GM23338 (cell line): ENCODE measurements around the gene COG7. TPM values are rescaled to one million over a fixed set of nuclear protein-coding genes. Genes with fewer than 3 reads are reported as not detected.

Experiments used
- ATAC-seq: fragments of 200-7000 bp; cut with Tn5 transposase; 3 replicates; pipeline ENCODE4 v1.9.1; 2020
- DNase-seq: peaks from one replicate; pipeline ENCODE4 v3.0.0-alpha.2; 2015; ENCODE audit warnings: low spot score
- H2AFZ ChIP-seq: fragments of 200-600 bp; sonication (generic); 2 replicates; pipeline ENCODE4 v1.8.0; 2016; ENCODE audit warnings: antibody characterized with exemption, mild to moderate bottlenecking, moderate library complexity
- H3F3A ChIP-seq: fragments of 200-600 bp; sonication (generic); replicated peaks from 2 replicates; pipeline ENCODE4 v1.8.0; 2017; ENCODE audit warnings: antibody characterized with exemption, mixed run types, low read depth
- H3K27ac ChIP-seq: fragments of 200-600 bp; sonication (generic); 2 replicates; pipeline ENCODE4 v1.6.1; 2016; ENCODE audit warnings: low read depth
- H3K27me3 ChIP-seq: fragments of 200-600 bp; sonication (generic); 2 replicates; pipeline ENCODE4 v1.8.0; 2016; ENCODE audit warnings: mild to moderate bottlenecking, mixed run types, moderate library complexity; ENCODE audit not compliant: insufficient read depth
- H3K36me3 ChIP-seq: fragments of 200-600 bp; sonication (generic); 2 replicates; pipeline ENCODE4 v1.8.0; 2016; ENCODE audit warnings: mild to moderate bottlenecking; ENCODE audit not compliant: insufficient read depth
- H3K4me1 ChIP-seq: fragments of 200-600 bp; sonication (generic); 2 replicates; pipeline ENCODE4 v1.8.0; 2016; ENCODE audit warnings: mild to moderate bottlenecking, moderate library complexity; ENCODE audit not compliant: insufficient read depth
- H3K4me2 ChIP-seq: fragments of 200-600 bp; sonication (generic); 2 replicates; pipeline ENCODE4 v1.7.1; 2017; ENCODE audit warnings: mixed run types
- H3K4me3 ChIP-seq: fragments of 200-600 bp; sonication (generic); 2 replicates; pipeline ENCODE4 v1.6.1; 2016; ENCODE audit warnings: mixed run types
- H3K79me2 ChIP-seq: fragments of 200-600 bp; sonication (generic); replicated peaks from 2 replicates; pipeline ENCODE4 v1.8.0; 2017; ENCODE audit warnings: mild to moderate bottlenecking; ENCODE audit not compliant: insufficient read depth
- H3K9me2 ChIP-seq: fragments of 200-600 bp; sonication (generic); 2 replicates; pipeline ENCODE4 v1.8.0; 2017; ENCODE audit not compliant: insufficient read depth
- H4K20me1 ChIP-seq: fragments of 200-600 bp; sonication (generic); replicated peaks from 2 replicates; pipeline ENCODE4 v1.8.0; 2017; ENCODE audit warnings: mild to moderate bottlenecking; ENCODE audit not compliant: insufficient read depth
- H3K27ac Mint-ChIP-seq: 2 replicates; pipeline ENCODE4 v1.8.0; 2020; ENCODE audit warnings: inconsistent platforms, mild to moderate bottlenecking, moderate library complexity, mixed read lengths
- H3K27me3 Mint-ChIP-seq: 3 replicates; pipeline ENCODE4 v1.8.0; 2022; ENCODE audit warnings: low read depth, mild to moderate bottlenecking, moderate library complexity, mixed read lengths, inconsistent platforms; ENCODE audit not compliant: insufficient read depth, poor library complexity
- H3K36me3 Mint-ChIP-seq: 3 replicates; pipeline ENCODE4 v1.8.0; 2021; ENCODE audit warnings: low read depth, mild to moderate bottlenecking, inconsistent platforms, moderate library complexity, mixed read lengths
- H3K4me1 Mint-ChIP-seq: 3 replicates; pipeline ENCODE4 v1.8.0; 2020; ENCODE audit warnings: mild to moderate bottlenecking, inconsistent platforms, mixed read lengths
- H3K4me3 Mint-ChIP-seq: 3 replicates; pipeline ENCODE4 v1.8.0; 2021; ENCODE audit warnings: moderate library complexity, mild to moderate bottlenecking, inconsistent platforms, mixed read lengths
- H3K9me3 Mint-ChIP-seq: 3 replicates; pipeline ENCODE4 v1.8.0; 2020; ENCODE audit warnings: moderate library complexity, mild to moderate bottlenecking, inconsistent platforms, mixed read lengths
- CREB1 ChIP-seq: fragments of 250-450 bp; sonication (Bioruptor Pico); IDR thresholded peaks from 2 replicates; pipeline ENCODE4 v1.5.0; 2020; ENCODE audit warnings: low read depth, mild to moderate bottlenecking, moderate library complexity
- CTCF ChIP-seq, 2 experiments: fragments of 200-600 bp in 1 of 2; sonication (generic) in 1 of 2; conservative IDR thresholded peaks; 2 replicates each; pipeline versions ENCODE4 v1.5.1 to v1.6.1; 2016 to 2017; ENCODE audit warnings: antibody characterized with exemption in 2 of 2, low read depth in 2 of 2, mild to moderate bottlenecking in 2 of 2, moderate library complexity in 1 of 2
- ETS1 ChIP-seq: IDR thresholded peaks from 2 replicates; pipeline ENCODE4 v1.6.1; 2016; ENCODE audit warnings: antibody characterized with exemption
- EZH2 ChIP-seq: fragments of 200-600 bp; sonication (generic); IDR thresholded peaks from one replicate; pipeline ENCODE4 v1.8.0; 2017; ENCODE audit warnings: antibody characterized with exemption, mild to moderate bottlenecking, low read depth; ENCODE audit not compliant: unreplicated experiment
- EZH2phosphoT487 ChIP-seq: fragments of 200-600 bp; sonication (generic); IDR thresholded peaks from one replicate; pipeline ENCODE4 v1.8.1; 2018; ENCODE audit warnings: antibody characterized with exemption; ENCODE audit not compliant: unreplicated experiment
- NANOG ChIP-seq: IDR thresholded peaks from 2 replicates; pipeline ENCODE4 v1.6.1; 2016; ENCODE audit warnings: antibody characterized with exemption, borderline replicate concordance
- POLR2AphosphoS5 ChIP-seq: IDR thresholded peaks from 2 replicates; pipeline ENCODE4 v1.6.1; 2016; ENCODE audit warnings: antibody characterized with exemption, low read depth
- REST ChIP-seq: IDR thresholded peaks from one replicate; pipeline ENCODE4 v1.6.1; 2018; ENCODE audit warnings: antibody characterized with exemption; ENCODE audit not compliant: unreplicated experiment
- STAT1 ChIP-seq: IDR thresholded peaks from one replicate; pipeline ENCODE4 v1.6.1; 2016; ENCODE audit warnings: antibody characterized with exemption; ENCODE audit not compliant: unreplicated experiment
- ZNF114 ChIP-seq: fragments of 250-450 bp; sonication (Bioruptor Pico); IDR thresholded peaks from 2 replicates; pipeline ENCODE4 v1.5.0; 2020; ENCODE audit warnings: mild to moderate bottlenecking, moderate library complexity
- ZNF331 ChIP-seq: fragments of 250-450 bp; sonication (Bioruptor Pico); IDR thresholded peaks from 2 replicates; pipeline ENCODE4 v1.5.0; 2020; ENCODE audit warnings: low read depth, mild to moderate bottlenecking, moderate library complexity
- ZNF462 ChIP-seq: fragments of 250-450 bp; sonication (Bioruptor Pico); IDR thresholded peaks from 2 replicates; pipeline ENCODE4 v1.5.0; 2020; ENCODE audit warnings: mild to moderate bottlenecking, moderate library complexity
- polyA plus RNA-seq: library from polyadenylated mRNA; unstranded; fragments of >200 nt; fragmentation: Nextera tagmentation; extraction: Ambion mirVana; gene quantifications from 2 replicates; pipeline ENCODE4 v1.2.1, GENCODE V29; 2016
- total RNA-seq: library from RNA; depleted of rRNA; stranded (reverse); fragments of >200 nt; shearing (Covaris generic); gene quantifications from 2 replicates; pipeline ENCODE4 v1.2.3, GENCODE V29; 2014

Gene COG7
- total and polyA plus RNA-seq, 2 experiments from 2014 or later, result 9.2 to 20.0 TPM

- no peak for ATAC-seq
- peaks cover 2% of the 10 kb centered on the region for H3K27me3 Mint-ChIP-seq
These were observed 73.3 kb downstream of the COG7 start for GRCh38 chr16:23379707-23380106.

More at GRCh38 chr16:23379707-23380106, 73.3 kb downstream of the COG7 start:
- H3K4me1 Mint-ChIP-seq, result no peaks in the 10 kb centered on the region
- no peak overlapping the region for H3K4me3 ChIP-seq
- no peaks in the 10 kb centered on the region for H3K79me2 ChIP-seq
- no peak for TF ChIP-seq CREB1
- TF ChIP-seq EZH2, result no peak
- TF ChIP-seq ETS1, result no peak
- TF ChIP-seq CTCF (conservative IDR thresholded peaks at IDR 0.05; ENCODE audit: low read depth in 2 of 2), result no peak
- TF ChIP-seq POLR2AphosphoS5, result no peak
- no peak for TF ChIP-seq STAT1
- no peak for TF ChIP-seq ZNF114 (CRISPR knock-in tag)
- TF ChIP-seq NANOG, result no peak
- no peak for TF ChIP-seq ZNF462
- TF ChIP-seq ZNF331 (CRISPR knock-in tag), result no peak
- TF ChIP-seq EZH2phosphoT487, result no peak
- TF ChIP-seq REST, result no peak
- H3K36me3 ChIP-seq, result no peaks in the 10 kb centered on the region
- H3K9me3 Mint-ChIP-seq, result no peaks in the 10 kb centered on the region
- H3K4me1 ChIP-seq, result no peaks in the 10 kb centered on the region
- H4K20me1 ChIP-seq, result no peaks in the 10 kb centered on the region
- no peaks in the 10 kb centered on the region for H3K36me3 Mint-ChIP-seq
- H3F3A ChIP-seq, result no peaks in the 10 kb centered on the region
- H3K4me2 ChIP-seq, result no peak overlapping the region
- H3K27ac ChIP-seq, result no peak overlapping the region
- H3K27ac Mint-ChIP-seq, result no peak overlapping the region
- H3K4me3 Mint-ChIP-seq, result no peak overlapping the region
- no peak for DNase-seq
- H2AFZ ChIP-seq, result no peak overlapping the region
- H3K27me3 ChIP-seq, result no peaks in the 10 kb centered on the region
- H3K9me2 ChIP-seq, result no peaks in the 10 kb centered on the region
